Measurements from ENCODE around the gene ANXA11. TPM values are rescaled to one million over a fixed set of nuclear protein-coding genes. Genes with fewer than 3 reads are reported as not detected.
"Not testable (repeated sequence)": the region's sequence is repeated elsewhere in the genome, so short reads cannot be mapped to it uniquely, and the experiment has no call there.

Gene ANXA11
- total and polyA plus RNA-seq, 4 experiments from 2014 or later, result 173 to 342 (median 207) TPM

DNA sequence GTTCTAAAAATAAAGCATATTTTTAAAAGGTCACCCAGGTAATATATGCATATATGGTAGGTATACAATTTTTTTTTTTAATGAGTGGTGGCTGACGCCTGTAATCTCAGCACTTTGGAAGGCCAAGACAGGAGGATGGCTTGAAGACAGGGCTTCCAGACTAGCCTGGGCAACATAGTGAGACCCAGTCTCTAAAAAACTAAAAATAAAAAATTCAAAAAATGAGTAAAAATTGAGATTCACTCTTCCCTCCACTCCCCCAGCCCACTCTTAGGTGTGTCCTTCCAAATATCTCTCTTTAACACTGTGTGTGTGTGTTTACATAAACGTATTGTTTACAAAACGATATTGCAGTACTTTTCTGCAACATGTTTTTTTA, 929 bp upstream of the ANXA11 start:
- intact Hi-C loops (cut with micrococcal nuclease), result loop anchor here (5.0 kb wide), 1 partner anchor 246 kb away; the partner anchor contains the start of gene TSPAN14
- H3K36me3 ChIP-seq (ENCODE audit: insufficient read depth, low read length), result peaks cover under 1% of the 10 kb centered on the region
- peak overlapping the region; percentile 77 to 97 (median 95) for H3K27ac Mint-ChIP-seq
- H3K9me3 Mint-ChIP-seq, result no peaks in the 10 kb centered on the region
- H3K36me3 Mint-ChIP-seq, result peaks cover 8 to 25% of the 10 kb centered on the region in 2 donors
- ChIA-PET POLR2A (ENCODE audit: partially characterized antibody) (interaction anchor here (0.6 to 4.4 kb wide), 3 partner anchors 10 to 55 kb away, joined by 4 to 26 read pairs (median 12); no protein-coding TSS in a partner anchor), CTCF (ENCODE audit: partially characterized antibody) (no interaction called here)
- no peaks in the 10 kb centered on the region for H3K27me3 ChIP-seq (ENCODE audit: insufficient read depth, low read length)
- peaks cover 31 to 52% (median 44%) of the 10 kb centered on the region in 4 donors for H3K4me1 Mint-ChIP-seq
- no peak for DNase-seq
- peak overlapping the region; percentile 82 for H3K27ac ChIP-seq (ENCODE audit: low read depth, low read length)
- H3K4me1 ChIP-seq (ENCODE audit: insufficient read depth, low read length), result peaks cover 48% of the 10 kb centered on the region
- no peak overlapping the region for H3K4me3 ChIP-seq (ENCODE audit: low read length in 2 of 2)
- H3K27me3 Mint-ChIP-seq, result no peaks in the 10 kb centered on the region
- H3K4me3 Mint-ChIP-seq, result peak overlapping the region; percentile 88 to 92 (median 89)
- no peaks in the 10 kb centered on the region for H3K9me3 ChIP-seq (ENCODE audit: control insufficient read depth in 1 of 2, low read length in 2 of 2)

- Mint-ChIP-seq H3K27me3 (no peaks in the 10 kb centered on the region), H3K4me3 (peak overlapping the region; percentile 80 to 99 (median 90)), H3K27ac (peak overlapping the region; percentile 83 to 97 (median 93)), H3K9me3 (no peaks in the 10 kb centered on the region), H3K36me3 (peaks cover 13 to 32% of the 10 kb centered on the region in 2 donors), H3K4me1 (peaks cover 41 to 65% (median 55%) of the 10 kb centered on the region in 4 donors)
- DNase-seq, result peak in 1 of 5 donors; percentile 67
- CTCF ChIA-PET (ENCODE audit: partially characterized antibody), result interaction anchor here (0.7 to 4.2 kb wide), 10 partner anchors 12 to 61 kb away, joined by 3 to 92 read pairs (median 8); no protein-coding TSS in a partner anchor
- no peaks in the 10 kb centered on the region for H3K9me3 ChIP-seq (ENCODE audit: control insufficient read depth in 1 of 2, low read length in 2 of 2)
- H3K27me3 ChIP-seq (ENCODE audit: insufficient read depth, low read length), result no peaks in the 10 kb centered on the region
- intact Hi-C loops (cut with micrococcal nuclease), result loop anchor here (1.0 to 5.0 kb wide), 9 partner anchors 9 to 758 kb away; partner anchors contain the start of genes TMEM254, TSPAN14 and ZCCHC24
- POLR2A ChIA-PET (ENCODE audit: partially characterized antibody), result interaction anchor here (1.0 to 4.9 kb wide), 13 partner anchors 10 to 125 kb away, joined by 3 to 186 read pairs (median 11); no protein-coding TSS in a partner anchor
- peaks cover 62% of the 10 kb centered on the region for H3K4me1 ChIP-seq (ENCODE audit: insufficient read depth, low read length)
- peaks cover 11% of the 10 kb centered on the region for H3K36me3 ChIP-seq (ENCODE audit: insufficient read depth, low read length)
- peak overlapping the region; percentile 82 for H3K27ac ChIP-seq (ENCODE audit: low read depth, low read length)
- peak overlapping the region; percentile 63 to 91 for H3K4me3 ChIP-seq (ENCODE audit: low read length in 2 of 2)
Measured at GRCh38 chr10:80204677-80205476, 460 bp downstream of the ANXA11 start.

- H3K4me3 Mint-ChIP-seq, result peak overlapping the region; percentile 80 to 99 (median 90)
- peaks cover 65% of the 10 kb centered on the region for H3K4me1 ChIP-seq (ENCODE audit: insufficient read depth, low read length)
- H3K27ac Mint-ChIP-seq, result peak overlapping the region; percentile 83 to 97 (median 93)
- H3K27me3 ChIP-seq (ENCODE audit: insufficient read depth, low read length), result no peaks in the 10 kb centered on the region
- H3K27me3 Mint-ChIP-seq, result no peaks in the 10 kb centered on the region
- H3K9me3 ChIP-seq (ENCODE audit: control insufficient read depth in 1 of 2, low read length in 2 of 2), result no peaks in the 10 kb centered on the region
- H3K4me1 Mint-ChIP-seq, result peaks cover 41 to 70% (median 56%) of the 10 kb centered on the region in 4 donors
- H3K36me3 Mint-ChIP-seq, result peaks cover 13 to 34% of the 10 kb centered on the region in 2 donors
- H3K9me3 Mint-ChIP-seq, result no peaks in the 10 kb centered on the region
- ChIA-PET POLR2A (ENCODE audit: partially characterized antibody) (interaction anchor here (0.7 to 4.9 kb wide), 12 partner anchors 9 to 888 kb away, joined by 3 to 186 read pairs (median 11); no protein-coding TSS in a partner anchor), CTCF (ENCODE audit: partially characterized antibody) (interaction anchor here (0.9 to 4.2 kb wide), 14 partner anchors 11 to 124 kb away, joined by 3 to 92 read pairs (median 6); no protein-coding TSS in a partner anchor)
- H3K4me3 ChIP-seq (ENCODE audit: low read length in 2 of 2), result peak overlapping the region; percentile 63 to 91
- H3K36me3 ChIP-seq (ENCODE audit: insufficient read depth, low read length), result peaks cover 11% of the 10 kb centered on the region
- peak in 3 of 5 donors; percentile 13 to 15 (median 14) for DNase-seq
- H3K27ac ChIP-seq (ENCODE audit: low read depth, low read length), result peak overlapping the region; percentile 82
- intact Hi-C loops (cut with micrococcal nuclease), result loop anchor here (1.0 to 5.0 kb wide), 6 partner anchors 8 to 757 kb away; partner anchors contain the start of genes TMEM254 and ZCCHC24
Measured at GRCh38 chr10:80203835-80204676, 1.3 kb downstream of the ANXA11 start.

DNA sequence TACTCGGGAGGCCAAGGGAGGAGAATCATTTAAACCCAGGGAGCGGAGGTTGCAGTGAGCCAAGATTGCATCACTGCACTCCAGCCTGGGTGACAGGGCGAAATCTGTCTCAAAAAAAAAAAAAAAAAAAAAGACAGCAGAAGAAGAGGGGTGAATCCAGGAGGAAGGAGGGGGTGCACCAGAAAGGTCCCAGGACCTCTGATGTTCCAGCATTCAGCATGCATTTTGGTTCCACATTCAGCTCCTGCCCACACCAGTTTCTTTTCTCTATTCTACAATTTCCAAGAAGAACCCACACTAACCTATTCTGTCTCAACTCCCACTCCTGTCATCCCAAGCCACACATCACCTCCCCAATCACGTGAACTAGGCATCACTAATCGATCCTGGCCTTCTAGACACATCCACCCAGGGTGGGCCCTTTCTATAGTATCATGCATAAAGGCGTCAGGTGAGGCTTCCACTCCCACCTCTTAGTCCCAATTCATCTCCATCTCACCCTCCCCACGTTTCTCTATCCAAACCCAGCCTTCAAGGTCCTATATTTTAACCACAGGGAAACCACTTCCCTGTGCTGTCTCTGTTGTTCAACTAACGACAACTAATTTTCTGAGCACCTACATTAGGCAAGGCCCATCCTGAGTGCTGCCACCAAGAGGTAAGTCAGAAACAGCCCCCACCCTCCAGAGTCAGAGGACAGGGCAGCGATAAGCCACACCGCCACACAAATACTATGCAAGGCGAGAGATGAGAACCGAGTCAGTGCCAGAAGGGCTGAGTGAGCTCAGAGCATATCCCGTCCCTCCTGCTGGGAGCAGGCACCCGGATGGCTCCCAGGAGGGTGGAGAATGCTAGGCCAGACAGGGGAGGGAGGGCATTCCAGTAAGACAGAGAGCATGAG, 2.2 kb downstream of the ANXA11 start:
- ChIA-PET CTCF (ENCODE audit: partially characterized antibody) (interaction anchor here (0.9 to 4.2 kb wide), 15 partner anchors 10 to 123 kb away, joined by 3 to 92 read pairs (median 5); no protein-coding TSS in a partner anchor), POLR2A (ENCODE audit: partially characterized antibody) (interaction anchor here (0.6 to 4.9 kb wide), 13 partner anchors 8 to 887 kb away, joined by 3 to 186 read pairs (median 11); no protein-coding TSS in a partner anchor)
- Histone ChIP-seq H3K4me1 (ENCODE audit: insufficient read depth, low read length) (peaks cover 71% of the 10 kb centered on the region), H3K36me3 (ENCODE audit: insufficient read depth, low read length) (peaks cover 11% of the 10 kb centered on the region), H3K4me3 (ENCODE audit: low read length in 2 of 2) (peak overlapping the region; percentile 39 to 63), H3K27ac (ENCODE audit: low read depth, low read length) (peak overlapping the region; percentile 82), H3K27me3 (ENCODE audit: insufficient read depth, low read length) (no peaks in the 10 kb centered on the region), H3K9me3 (ENCODE audit: control insufficient read depth in 1 of 2, low read length in 2 of 2) (no peaks in the 10 kb centered on the region)
- intact Hi-C loops (cut with micrococcal nuclease), result loop anchor here (5.0 kb wide), 4 partner anchors 36 to 756 kb away; partner anchors contain the start of genes TMEM254 and ZCCHC24
- H3K4me1 Mint-ChIP-seq, result peaks cover 46 to 76% (median 60%) of the 10 kb centered on the region in 4 donors
- peak overlapping the region; percentile 80 to 99 (median 90) for H3K4me3 Mint-ChIP-seq
- H3K9me3 Mint-ChIP-seq, result no peaks in the 10 kb centered on the region
- no peaks in the 10 kb centered on the region for H3K27me3 Mint-ChIP-seq
- DNase-seq, result peak; percentile 72 to 83 (median 74)
- peaks cover 13 to 38% of the 10 kb centered on the region in 2 donors for H3K36me3 Mint-ChIP-seq
- H3K27ac Mint-ChIP-seq, result peak overlapping the region; percentile 83 to 97 (median 93)

DNA sequence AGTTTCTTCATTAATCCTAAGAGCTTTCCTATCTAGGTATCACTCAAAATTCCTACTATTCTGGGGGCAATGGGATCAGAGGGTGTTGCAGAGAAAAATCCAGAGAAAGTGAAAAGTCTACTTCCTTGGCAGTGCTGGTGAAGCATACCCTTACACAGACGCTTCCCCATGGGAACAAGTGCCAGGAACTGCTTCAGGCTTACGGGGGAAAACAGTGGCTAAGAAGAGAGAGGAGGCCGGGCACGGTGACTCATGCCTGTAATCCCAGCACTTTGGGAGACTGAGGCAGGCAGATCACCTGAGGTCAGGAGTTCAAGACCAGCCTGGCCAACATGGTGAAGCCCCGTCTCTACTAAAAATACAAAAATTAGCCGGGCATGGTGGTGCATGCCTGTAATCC, 2.8 kb downstream of the ANXA11 start:
- not testable (repeated sequence) for H3K9me3 Mint-ChIP-seq; H3K27me3 Mint-ChIP-seq; H3K27me3 ChIP-seq (ENCODE audit: insufficient read depth, low read length); DNase-seq; H3K9me3 ChIP-seq (ENCODE audit: control insufficient read depth in 1 of 2, low read length in 2 of 2)
- Histone ChIP-seq H3K4me1 (ENCODE audit: insufficient read depth, low read length) (peaks cover 78% of the 10 kb centered on the region), H3K36me3 (ENCODE audit: insufficient read depth, low read length) (peaks cover 11% of the 10 kb centered on the region), H3K4me3 (ENCODE audit: low read length in 2 of 2) (peak overlapping the region; percentile 12 to 63), H3K27ac (ENCODE audit: low read depth, low read length) (peak overlapping the region; percentile 82)
- CTCF ChIA-PET (ENCODE audit: partially characterized antibody), result interaction anchor here (1.0 to 4.2 kb wide), 5 partner anchors 10 to 58 kb away, joined by 3 to 92 read pairs (median 27); no protein-coding TSS in a partner anchor
- POLR2A ChIA-PET (ENCODE audit: partially characterized antibody), result interaction anchor here (2.2 to 4.9 kb wide), 6 partner anchors 11 to 58 kb away, joined by 6 to 186 read pairs (median 29); no protein-coding TSS in a partner anchor
- intact Hi-C loops (cut with micrococcal nuclease), result loop anchor here (5.0 kb wide), 4 partner anchors 35 to 755 kb away; partner anchors contain the start of genes TMEM254 and ZCCHC24
- Mint-ChIP-seq H3K4me3 (peak overlapping the region; percentile 80 to 99 (median 90)), H3K36me3 (peaks cover 13 to 38% of the 10 kb centered on the region in 2 donors), H3K4me1 (peaks cover 50 to 81% (median 64%) of the 10 kb centered on the region in 4 donors), H3K27ac (peak overlapping the region; percentile 65 to 97 (median 80))

Data from CD4-positive, alpha-beta memory T cell (primary cell).